Small intestine (tissue), 7 donors: ENCODE data around the gene SPIRE2. TPM values are rescaled to one million over a fixed set of nuclear protein-coding genes. Genes with fewer than 3 reads are reported as not detected.

Experiments used
- DNase-seq, 2 donors: peaks; one replicate each; pipeline versions ENCODE4 v3.0.0 to v3.0.0-alpha.2; 2013
- FAIRE-seq: peaks from 2 replicates; lab custom pipeline; 2012; peaks lifted over from hg19 to GRCh38; lab: Jason Lieb, UNC
- H3K27ac ChIP-seq, 3 donors: one replicate each; pipeline ENCODE4 v1.5.1; 2013; ENCODE audit warnings: low read length in 2 of 3, mild to moderate bottlenecking in 2 of 3, control low read depth in 1 of 3, inconsistent platforms in 1 of 3, low read depth in 1 of 3, moderate library complexity in 1 of 3
- H3K27me3 ChIP-seq, 3 donors: one replicate each; pipeline ENCODE4 v1.6.1; 2013; ENCODE audit warnings: low read length in 3 of 3, inconsistent platforms in 1 of 3; ENCODE audit not compliant: control insufficient read depth in 3 of 3, insufficient read depth in 3 of 3
- H3K36me3 ChIP-seq, 3 donors: one replicate each; pipeline ENCODE4 v1.6.1; 2013; ENCODE audit warnings: low read length in 3 of 3, inconsistent platforms in 1 of 3, low read depth in 1 of 3, mild to moderate bottlenecking in 1 of 3, moderate library complexity in 1 of 3; ENCODE audit not compliant: control insufficient read depth in 3 of 3, insufficient read depth in 2 of 3
- H3K4me1 ChIP-seq, 3 donors: one replicate each; pipeline ENCODE4 v1.6.1; 2013; ENCODE audit warnings: low read length in 2 of 3, inconsistent platforms in 1 of 3, low read depth in 1 of 3, mild to moderate bottlenecking in 1 of 3, moderate library complexity in 1 of 3; ENCODE audit not compliant: control insufficient read depth in 3 of 3, insufficient read depth in 2 of 3
- H3K4me3 ChIP-seq, 3 donors: one replicate each; pipeline ENCODE4 v1.5.1; 2013; ENCODE audit warnings: low read length in 3 of 3, control low read depth in 1 of 3, inconsistent platforms in 1 of 3, low read depth in 1 of 3, mild to moderate bottlenecking in 1 of 3, moderate library complexity in 1 of 3
- H3K9me3 ChIP-seq, 2 donors: one replicate each; pipeline ENCODE4 v1.6.1; 2013; ENCODE audit warnings: low read depth in 1 of 2, low read length in 1 of 2; ENCODE audit not compliant: control insufficient read depth in 2 of 2, insufficient read depth in 1 of 2
- WGBS, 3 donors: extraction: QIAGEN DNeasy Blood & Tissue Kit; methylation state at CpG; one replicate each; pipeline ENCODE4 v1.1.7; 2013; 5-methylcytosine and 5-hydroxymethylcytosine counted together
- polyA plus RNA-seq, 4 donors: library from polyadenylated mRNA; stranded (reverse) in 3 of 4; unstranded in 1 of 4; fragments of 200-250 nt in 3 of 4; fragments of 120-200 nt in 1 of 4; gene quantifications; one replicate each; pipeline versions ENCODE4 v1.2.1 to v1.2.3, GENCODE V29; 2013
- donor health status: healthy with polysubstance abuse.
- donor health status: control.
- donor health status: control.
- donor health status: Bipolar disorder and iron deficiency.
- donor health status: healthy.

SPIRE2 gene
- polyA plus RNA-seq, 4 donors: 19.6 to 61.5 (median 44.9) TPM

GRCh38 chr16:89837014-89837546 is 8.8 kb downstream of the SPIRE2 start:
- peaks cover 0 to 20% of the 10 kb centered on the region in 2 donors for H3K9me3 ChIP-seq
- H3K27me3 ChIP-seq: no peaks in the 10 kb centered on the region
- DNase-seq (no peak), FAIRE-seq (no peak)
- H3K36me3 ChIP-seq: peaks cover 0 to 68% (median 4%) of the 10 kb centered on the region in 3 donors
- H3K4me1 ChIP-seq: peaks cover 2 to 24% (median 6%) of the 10 kb centered on the region in 3 donors
- 70 to 82% (median 76%) methylated on average over 17 of the region's 17 CpGs for WGBS, 3 donors
- H3K4me3 ChIP-seq: peak overlapping the region in 1 of 3 donors; percentile 15
- H3K27ac ChIP-seq: peak overlapping the region in 2 of 3 donors; percentile 76 to 78

GRCh38 chr16:89841275-89841674 is 13.0 kb downstream of the SPIRE2 start:
- H3K36me3 ChIP-seq: peaks cover 0 to 50% (median under 1%) of the 10 kb centered on the region in 3 donors
- WGBS, 3 donors: 64 to 83% (median 73%) methylated on average over 10 of the region's 10 CpGs
- no peak for FAIRE-seq

GRCh38 chr16:89842471-89843408 is 14.5 kb downstream of the SPIRE2 start:
- DNase-seq: no peak
- Histone ChIP-seq H3K36me3 (peaks cover 0 to 41% (median 0%) of the 10 kb centered on the region in 3 donors), H3K9me3 (no peaks in the 10 kb centered on the region), H3K4me1 (peaks cover 0 to 21% (median 0%) of the 10 kb centered on the region in 3 donors), H3K4me3 (no peak overlapping the region), H3K27me3 (no peaks in the 10 kb centered on the region), H3K27ac (no peak overlapping the region)
- WGBS, 3 donors: 76 to 81% (median 79%) methylated on average over 26 of the region's 26 CpGs
- no peak for FAIRE-seq

More at GRCh38 chr16:89841275-89841674, 13.0 kb downstream of the SPIRE2 start:
- H3K4me1 ChIP-seq: peaks cover 0 to 18% (median 2%) of the 10 kb centered on the region in 3 donors
- H3K9me3 ChIP-seq: no peaks in the 10 kb centered on the region
- H3K27ac ChIP-seq: no peak overlapping the region
- no peaks in the 10 kb centered on the region for H3K27me3 ChIP-seq
- no peak for DNase-seq
- no peak overlapping the region for H3K4me3 ChIP-seq

- FAIRE-seq: no peak
- H3K36me3 ChIP-seq: peaks cover 0 to 47% (median 0%) of the 10 kb centered on the region in 3 donors
- WGBS, 3 donors: 69 to 73% (median 71%) methylated on average over 17 to 19 of the region's 20 CpGs
- no peaks in the 10 kb centered on the region for H3K9me3 ChIP-seq
- no peak overlapping the region for H3K27ac ChIP-seq
- H3K4me3 ChIP-seq: no peak overlapping the region
- no peaks in the 10 kb centered on the region for H3K27me3 ChIP-seq
- H3K4me1 ChIP-seq: peaks cover 0 to 16% (median 2%) of the 10 kb centered on the region in 3 donors
- DNase-seq: no peak
Observed at GRCh38 chr16:89843409-89844350, 15.4 kb downstream of the SPIRE2 start.

- H3K9me3 ChIP-seq: no peaks in the 10 kb centered on the region
- H3K4me1 ChIP-seq: peaks cover 0 to 15% (median 2%) of the 10 kb centered on the region in 3 donors
- DNase-seq (no peak), FAIRE-seq (no peak)
- H3K27me3 ChIP-seq: no peaks in the 10 kb centered on the region
- H3K27ac ChIP-seq: no peak overlapping the region
- H3K4me3 ChIP-seq: no peak overlapping the region
- H3K36me3 ChIP-seq: peaks cover 0 to 52% (median 0%) of the 10 kb centered on the region in 3 donors
- WGBS, 3 donors: 66 to 78% (median 78%) methylated on average over 13 of the region's 13 CpGs
Observed at GRCh38 chr16:89844739-89845339, 16.6 kb downstream of the SPIRE2 start.

- peaks cover 0 to 15% (median 2%) of the 10 kb centered on the region in 3 donors for H3K4me1 ChIP-seq
- no peak overlapping the region for H3K27ac ChIP-seq
- 47 to 76% (median 64%) methylated on average over 13 of the region's 13 CpGs for WGBS, 3 donors
- no peak for FAIRE-seq
- peaks cover 0 to 53% (median 0%) of the 10 kb centered on the region in 3 donors for H3K36me3 ChIP-seq
- DNase-seq: no peak
- H3K4me3 ChIP-seq: no peak overlapping the region
- H3K27me3 ChIP-seq: no peaks in the 10 kb centered on the region
- H3K9me3 ChIP-seq: no peaks in the 10 kb centered on the region
Observed at GRCh38 chr16:89845417-89845816, 17.1 kb downstream of the SPIRE2 start.

- Histone ChIP-seq H3K36me3 (peaks cover 0 to 62% (median 0%) of the 10 kb centered on the region in 3 donors), H3K4me3 (no peak overlapping the region), H3K9me3 (no peaks in the 10 kb centered on the region), H3K4me1 (peaks cover 0 to 15% (median 2%) of the 10 kb centered on the region in 3 donors), H3K27me3 (no peaks in the 10 kb centered on the region), H3K27ac (peak overlapping the region; percentile 26 to 87 (median 72))
- DNase-seq: peak; percentile 85 to 88
- WGBS, 3 donors: 20 to 52% (median 32%) methylated on average over 26 of the region's 26 CpGs
- no peak for FAIRE-seq
Observed at GRCh38 chr16:89847051-89847939, 19.0 kb downstream of the SPIRE2 start.
